Activated T-cell treated with anti-CD3 and anti-CD28 coated beads for 24 hours (primary cell): Measurements from ENCODE around the gene ARAP1.

ENCODE experiments used
- DNase-seq: peaks from one replicate; pipeline ENCODE4 v3.0.0-alpha.2; 2020; ENCODE audit warnings: low read depth

The ARAP1 gene

DNA sequence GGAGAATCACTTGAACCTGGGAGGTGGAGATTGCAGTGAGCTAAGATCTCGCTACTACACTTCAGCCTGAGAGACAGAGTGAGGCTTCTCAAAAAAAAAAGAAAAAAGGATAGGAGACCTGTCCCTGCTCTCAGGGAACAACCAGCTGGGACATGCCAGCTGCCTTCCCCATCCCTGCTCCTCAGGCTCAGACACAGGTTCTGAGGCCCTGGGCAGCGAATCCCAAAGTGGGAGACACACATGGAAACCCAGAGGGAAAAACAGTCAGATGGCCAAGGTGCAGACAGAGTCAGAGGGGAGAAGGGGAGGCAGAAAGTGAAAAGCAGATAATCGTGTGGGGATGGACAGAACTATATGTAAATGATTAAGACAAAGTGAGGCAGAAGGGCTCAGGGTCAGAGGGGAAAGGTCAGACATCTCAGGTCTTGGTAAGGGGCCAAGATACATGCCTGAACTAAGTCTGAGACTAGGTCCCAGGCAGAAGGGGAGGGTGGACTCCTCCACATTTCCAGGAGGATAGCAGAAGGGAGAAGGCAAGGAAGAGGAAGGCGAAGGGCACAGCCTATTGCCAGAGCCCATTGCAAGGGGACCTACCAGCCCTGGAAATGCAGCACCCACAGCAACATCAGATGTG, 27.4 kb upstream of the ARAP1 start:
- no peak for DNase-seq

DNA sequence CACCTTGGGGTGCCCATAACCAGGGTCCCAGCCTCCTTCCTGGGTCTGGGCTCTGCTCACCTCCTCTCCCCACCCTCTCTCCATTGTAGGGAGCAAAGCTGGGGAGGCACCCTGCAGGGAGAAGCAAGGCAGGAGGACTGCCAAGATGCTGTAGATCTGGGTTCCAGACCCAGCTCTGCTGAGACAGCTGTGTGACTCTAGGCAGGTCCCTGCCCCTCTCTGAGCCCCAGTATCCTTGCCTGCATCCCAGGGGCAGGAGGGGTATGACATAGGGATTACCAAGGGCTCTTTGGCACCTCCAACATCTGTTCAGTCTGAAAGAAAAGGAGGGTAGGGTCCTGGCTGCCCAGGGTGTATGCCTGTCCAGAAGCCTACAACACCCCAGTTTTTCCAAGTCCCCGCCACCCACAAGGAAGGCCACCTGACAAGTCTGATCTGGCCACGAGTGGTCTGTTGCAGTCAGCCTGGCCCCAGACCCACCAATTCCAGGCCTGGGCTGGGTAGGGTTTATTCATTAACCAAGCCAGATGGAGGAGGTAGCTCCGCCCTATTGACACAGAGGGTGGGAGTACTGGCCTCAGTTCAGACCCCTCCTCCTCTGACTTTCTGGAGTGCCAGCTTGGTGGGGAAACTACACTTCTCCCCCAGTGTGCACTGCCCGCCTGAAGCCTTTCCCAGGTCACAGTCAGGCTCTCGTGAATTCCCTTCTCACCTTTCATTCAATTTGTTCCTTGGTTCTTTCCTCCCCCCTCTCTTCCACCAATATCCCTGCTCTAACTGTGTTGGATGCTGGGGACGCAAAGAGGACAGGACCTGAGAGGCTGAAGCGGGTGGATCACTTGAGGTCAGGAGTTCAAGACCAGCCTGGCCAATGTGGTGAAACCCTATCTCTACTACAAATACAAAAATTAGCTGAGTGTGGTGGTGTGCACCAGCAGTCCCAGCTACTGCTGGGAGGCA, 26.6 kb upstream of the ARAP1 start:
- no peak for DNase-seq

DNA sequence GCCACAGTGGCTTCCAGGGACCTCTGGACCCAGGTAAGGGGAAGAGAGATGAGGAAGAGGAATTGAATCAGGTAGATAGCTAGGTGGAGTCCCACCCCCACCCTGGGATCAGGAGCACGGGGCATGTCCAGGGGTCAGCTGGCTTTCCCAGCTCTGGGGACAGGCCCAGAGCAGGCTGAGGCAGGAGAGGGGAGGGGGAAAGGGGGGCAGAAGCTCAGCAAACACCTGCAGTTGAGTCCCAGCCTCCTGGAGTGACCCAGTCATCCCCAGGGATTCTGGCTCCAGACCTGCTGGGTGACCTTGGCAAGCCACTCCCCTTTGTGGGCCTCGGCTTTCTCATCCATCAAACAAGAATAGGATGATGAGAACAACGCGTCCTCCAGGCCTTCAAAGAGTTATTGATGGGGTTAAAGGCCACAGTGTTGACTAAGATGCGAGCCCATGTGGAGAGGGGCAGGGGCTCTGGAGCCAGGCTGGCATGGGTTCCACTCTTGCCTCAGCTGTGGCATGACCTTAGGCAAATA, 25.6 kb upstream of the ARAP1 start:
- no peak for DNase-seq

DNA sequence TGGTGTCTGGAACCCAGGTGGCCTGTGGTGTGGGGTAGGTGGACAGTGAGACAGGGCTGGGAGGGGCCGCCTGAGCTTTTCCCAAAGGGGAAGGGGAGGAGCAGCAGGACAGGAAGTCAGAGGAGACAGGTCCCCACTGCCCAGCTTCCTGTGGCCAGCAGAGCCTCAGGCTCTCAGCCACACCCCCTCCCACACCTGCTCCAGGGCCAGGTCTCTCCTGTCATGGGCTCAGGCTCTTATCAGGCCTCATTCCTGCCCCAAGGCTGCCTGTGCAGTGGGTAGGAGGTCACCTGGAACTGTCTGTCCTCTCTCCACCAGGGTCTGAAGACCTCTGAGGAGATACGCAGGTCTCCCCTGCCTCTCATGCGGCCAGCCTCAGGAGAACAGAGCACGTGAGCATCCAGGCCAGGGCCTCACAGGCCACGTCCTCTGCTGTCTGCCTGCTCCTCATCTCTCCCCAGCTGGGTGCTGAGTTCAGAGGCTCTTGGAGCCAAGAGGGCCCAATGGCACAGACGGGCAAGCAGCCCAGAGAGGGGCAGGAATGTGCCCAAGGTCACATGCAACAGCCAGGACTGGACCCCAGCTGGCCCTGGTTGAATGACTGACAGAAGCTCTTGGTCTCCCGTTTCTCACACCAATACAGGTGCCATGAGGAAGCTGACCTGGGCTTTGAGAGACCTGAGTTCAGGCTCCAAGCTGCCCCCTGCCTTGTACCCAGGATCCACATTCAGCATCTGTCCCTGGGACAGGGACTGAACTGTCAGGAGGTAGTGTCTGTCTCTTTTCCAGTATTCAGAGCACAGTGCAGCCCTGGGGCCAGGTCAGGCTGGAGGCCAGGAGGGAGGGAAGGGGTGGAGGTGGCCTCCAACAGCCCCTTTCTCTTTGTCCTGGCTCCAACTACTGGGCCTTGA, 24.9 kb upstream of the ARAP1 start:
- no peak for DNase-seq

DNA sequence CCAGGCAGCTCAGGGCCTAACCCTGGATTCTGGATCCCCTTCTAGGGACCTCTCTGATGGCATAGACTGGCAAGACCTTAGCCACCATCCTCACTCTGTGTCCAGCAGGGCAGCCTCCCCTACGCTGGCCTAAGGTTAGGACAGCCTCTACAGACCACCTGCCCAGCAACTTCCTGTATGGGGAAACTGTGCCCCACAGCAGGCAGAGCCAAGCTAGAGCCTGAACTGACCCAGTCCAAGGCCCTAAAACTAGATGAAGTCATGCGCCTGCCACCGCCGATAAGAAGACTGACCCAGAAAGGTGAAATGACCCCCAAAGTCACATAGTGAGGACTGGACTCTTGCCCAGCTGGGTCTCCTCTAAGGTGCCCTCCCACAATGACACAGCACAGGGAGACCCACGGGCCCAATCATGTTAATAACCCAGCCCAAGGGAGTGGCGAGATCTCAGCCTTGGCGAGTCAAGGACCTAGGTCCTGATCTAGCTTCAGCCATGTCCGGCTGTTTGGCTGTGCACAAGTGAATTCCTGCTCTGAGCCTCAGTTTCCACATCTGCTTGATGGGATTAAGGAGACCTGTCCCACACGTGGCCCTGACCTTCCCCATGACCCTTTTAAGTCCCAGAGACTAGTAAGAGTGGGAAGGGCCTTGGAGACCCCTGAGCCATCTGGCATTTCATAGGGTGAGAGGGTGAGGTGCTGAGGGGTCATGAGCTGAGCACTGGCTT, 24.1 kb upstream of the ARAP1 start:
- DNase-seq, result no peak

DNA sequence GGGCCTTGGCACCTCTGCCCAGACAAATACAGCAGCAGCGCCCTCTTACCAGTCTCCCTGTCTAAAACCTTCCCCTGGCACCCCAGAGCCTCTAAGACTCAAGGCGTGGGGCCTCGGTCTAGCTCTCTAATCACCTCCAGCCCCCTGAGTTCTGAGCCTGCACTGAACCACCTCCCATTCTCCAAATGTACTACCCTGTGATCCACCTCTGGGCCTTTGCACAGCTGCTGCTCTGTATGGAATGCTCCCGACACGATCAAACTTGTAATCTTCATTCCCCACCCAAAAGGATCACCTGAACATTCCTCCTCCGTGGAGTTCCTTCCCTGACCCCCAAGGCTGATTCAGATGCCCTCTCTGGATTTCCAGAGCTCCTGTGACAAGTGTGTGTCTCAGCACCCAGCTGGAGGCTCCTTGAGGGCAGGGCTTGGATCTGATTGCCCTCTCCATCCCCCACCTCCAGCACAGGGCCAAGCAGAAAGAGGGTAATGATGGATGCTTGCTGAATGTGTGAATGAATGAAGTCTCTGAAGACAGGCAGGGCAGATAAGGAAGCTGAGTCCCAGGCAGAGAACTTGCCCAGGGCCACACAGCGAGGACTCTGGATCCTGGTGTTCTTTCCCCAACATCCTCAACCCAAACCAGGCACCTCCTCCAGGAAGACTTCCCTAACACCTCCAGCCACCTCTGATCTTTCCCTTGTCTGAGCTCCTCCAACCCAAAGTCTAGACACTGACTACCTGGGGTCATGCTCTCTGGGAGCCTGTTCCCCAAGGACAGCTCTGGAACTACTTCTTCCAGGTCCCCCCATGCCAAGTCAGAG, 23.3 kb upstream of the ARAP1 start:
- DNase-seq, result no peak

DNA sequence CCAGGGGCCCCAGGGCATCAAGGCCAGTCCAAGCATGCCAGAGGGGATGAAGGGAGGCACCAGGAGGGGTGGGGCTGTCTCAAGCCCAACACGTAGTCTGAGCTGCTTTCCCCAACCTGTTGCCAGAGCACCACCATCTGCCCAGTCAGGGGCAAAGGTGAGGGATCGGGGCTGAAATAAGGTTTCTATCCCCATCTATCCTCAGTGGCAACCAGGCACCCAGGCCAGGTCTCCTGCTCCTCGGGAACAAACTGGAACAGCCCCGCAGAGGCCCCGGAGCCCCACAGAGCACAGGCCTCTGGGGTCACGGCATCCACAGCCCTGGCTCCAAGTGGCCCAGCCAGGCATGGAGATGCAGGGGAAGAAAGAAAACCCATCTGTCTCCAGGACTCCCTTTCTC, 22.3 kb upstream of the ARAP1 start:
- DNase-seq, result no peak

DNA sequence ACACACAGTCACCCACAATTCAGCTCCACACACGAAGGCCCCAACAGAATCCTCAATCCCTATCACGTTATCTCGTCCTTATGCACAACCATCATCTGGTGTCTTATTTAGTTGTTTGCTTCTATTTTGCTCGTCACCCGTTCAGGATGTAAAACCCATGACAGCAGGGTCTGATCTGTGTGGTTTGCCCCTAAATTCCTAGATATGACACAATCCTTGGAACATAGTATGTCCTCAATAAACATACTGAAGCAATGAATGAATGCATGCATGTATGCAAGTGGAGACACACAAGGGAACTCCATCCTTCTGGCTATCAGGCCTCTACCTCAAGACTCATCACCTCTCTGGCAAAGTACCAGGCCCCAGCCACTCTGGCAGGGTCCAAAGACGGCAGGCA, 21.5 kb upstream of the ARAP1 start:
- no peak for DNase-seq

DNA sequence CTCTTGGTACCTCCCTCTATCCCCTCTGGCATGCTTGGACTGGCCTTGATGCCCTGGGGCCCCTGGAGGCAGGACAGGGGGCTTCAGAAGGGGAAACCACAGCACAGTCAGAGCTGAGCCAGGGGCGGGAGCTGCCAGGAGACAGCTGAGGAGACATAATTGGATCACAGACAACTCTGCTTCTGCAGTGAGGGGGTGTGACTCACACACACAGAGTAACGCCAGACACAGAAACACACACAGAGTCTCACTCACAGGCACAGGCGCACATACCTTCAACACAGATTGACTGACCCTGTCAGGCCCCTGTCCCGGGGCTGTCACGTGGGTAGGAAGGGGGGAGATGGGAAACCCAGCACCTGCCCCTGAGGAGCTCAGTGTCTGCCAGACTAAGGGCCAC, 21.1 kb upstream of the ARAP1 start:
- no peak for DNase-seq

DNA sequence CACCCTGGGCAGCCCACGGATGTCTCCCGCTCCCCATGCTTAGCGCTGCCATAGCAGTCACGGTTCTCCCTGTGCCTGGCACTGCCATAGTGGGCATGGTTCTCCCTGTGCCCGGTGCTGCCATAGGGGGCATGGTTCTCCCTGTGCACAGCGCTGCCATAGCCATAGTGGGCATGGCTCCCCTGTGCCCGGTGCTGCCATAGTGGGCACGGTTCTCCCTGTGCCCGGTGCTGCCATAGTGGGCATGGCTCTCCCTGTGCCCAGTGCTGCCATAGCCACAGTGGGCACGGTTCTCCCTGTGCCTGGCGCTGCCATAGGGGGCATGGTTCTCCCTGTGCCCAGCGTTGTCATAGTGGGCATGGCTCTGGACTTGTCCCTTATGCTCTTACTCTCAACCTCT, 19.9 kb upstream of the ARAP1 start:
- no peak for DNase-seq

DNA sequence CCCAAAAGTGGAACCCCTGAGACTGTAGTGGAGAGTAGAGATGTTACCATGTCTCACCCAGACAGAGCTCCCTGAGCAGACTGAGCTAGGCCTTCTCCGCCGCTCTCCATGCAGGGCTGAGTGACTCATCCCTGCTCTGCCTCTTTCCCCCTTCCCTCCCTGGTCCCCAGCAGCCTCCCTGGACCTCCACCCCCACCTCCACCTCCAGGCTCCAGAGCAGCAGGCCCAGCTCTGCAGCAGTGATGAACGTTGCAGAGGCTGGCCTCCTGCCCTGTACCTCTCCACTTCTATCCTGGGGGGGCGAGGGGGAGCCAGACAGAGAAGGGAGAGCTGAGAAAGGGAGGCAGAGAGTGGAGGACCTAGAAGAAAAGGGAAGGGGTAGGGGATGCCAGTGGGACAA, 19.3 kb upstream of the ARAP1 start:
- DNase-seq, result no peak

DNA sequence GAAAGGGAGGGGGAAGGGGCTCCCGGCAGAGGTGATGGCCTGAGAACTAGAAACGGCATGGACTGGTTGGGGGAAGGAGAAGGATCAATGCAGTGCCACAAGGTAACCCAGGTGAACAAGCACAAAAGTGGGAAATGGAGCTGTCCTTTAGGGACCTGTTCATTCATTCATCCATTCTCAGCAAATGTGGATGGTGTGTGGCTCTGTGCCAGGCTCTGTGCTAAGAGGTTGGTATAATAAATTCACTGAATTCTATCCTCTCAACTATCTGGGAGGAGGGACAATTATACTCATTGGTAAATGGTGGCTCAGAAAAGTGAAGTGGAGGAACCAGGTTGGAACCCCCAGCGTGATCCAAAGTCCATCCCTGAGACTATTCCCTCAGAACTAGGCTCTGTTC, 18.6 kb upstream of the ARAP1 start:
- no peak for DNase-seq

DNA sequence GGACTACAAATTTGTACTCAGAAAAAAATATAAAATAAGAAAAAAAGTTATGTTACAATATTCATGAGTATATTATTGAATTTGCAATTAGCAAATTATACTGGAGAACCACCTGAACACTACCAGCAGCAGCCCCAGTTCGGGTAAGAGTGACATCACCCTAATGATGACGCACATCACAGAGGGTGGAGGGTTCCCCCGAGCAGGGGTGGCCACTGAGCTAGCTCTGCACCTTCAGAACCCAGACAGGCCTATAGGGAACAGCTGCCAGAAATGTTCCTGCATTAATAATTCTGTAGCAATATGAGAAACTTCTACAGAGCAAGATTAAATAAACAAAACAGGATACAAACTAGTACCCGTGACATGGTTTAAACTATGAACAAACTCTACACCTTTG, 17.5 kb upstream of the ARAP1 start:
- DNase-seq, result no peak

DNA sequence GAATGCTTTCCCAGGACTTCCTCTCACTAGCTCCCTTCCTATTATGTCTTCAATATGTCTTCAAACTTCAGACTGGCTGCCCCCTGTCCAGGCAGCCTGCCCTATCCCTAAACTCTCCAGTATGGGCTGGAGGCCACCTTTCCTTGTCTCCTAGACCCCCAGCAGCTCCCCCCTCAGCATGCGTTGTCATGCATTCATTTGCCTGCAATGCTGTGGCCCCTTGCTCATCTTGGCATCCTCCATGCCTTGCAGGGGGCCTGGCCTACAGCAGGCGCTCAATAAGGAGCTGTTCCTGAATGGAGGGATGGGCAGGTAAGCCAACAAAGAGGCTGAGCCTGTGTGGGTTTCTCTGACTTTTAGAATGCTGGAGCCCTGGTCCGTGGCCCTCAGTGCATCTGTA, 16.4 kb upstream of the ARAP1 start:
- no peak for DNase-seq

DNA sequence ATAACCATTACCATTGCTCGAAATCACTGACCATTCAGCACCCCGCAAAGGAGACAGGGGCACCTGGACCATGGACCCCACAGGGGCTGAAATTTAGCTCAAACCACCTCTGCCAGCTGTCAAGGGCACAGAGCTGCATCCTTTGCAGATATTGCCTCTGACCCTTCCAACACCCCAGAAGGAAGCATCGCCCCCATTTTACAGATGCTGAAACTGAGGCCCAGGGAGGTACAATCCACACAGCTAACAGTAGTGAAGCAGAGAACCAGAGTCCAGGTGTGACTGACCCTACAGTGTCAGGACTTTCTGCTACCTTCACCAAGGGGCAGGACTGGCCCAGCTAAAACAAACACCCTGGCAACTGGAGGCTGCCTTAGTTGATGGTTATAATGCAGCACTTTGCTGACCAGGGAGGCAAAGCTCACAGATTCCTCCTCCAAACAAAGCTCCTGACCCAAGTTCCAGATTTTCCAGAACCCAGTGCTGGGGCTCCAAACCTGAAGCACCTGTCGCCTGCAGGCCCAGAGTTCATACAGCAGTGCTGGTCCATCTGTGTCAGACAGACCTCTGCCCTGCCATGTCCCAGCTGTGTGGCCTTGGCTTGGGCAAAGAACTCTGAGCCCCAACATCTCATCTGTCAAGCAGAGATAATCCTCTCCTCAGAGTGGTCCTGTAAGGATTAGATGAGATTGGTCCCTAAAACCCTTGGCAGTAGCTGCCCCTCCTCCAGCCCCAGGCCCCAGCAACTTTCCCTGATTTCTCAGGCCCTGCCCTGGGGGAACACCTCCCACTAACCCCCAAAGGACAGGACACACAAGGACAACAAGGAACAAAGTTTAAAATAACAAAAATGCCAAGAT, 15.2 kb upstream of the ARAP1 start:
- DNase-seq, result no peak

DNA sequence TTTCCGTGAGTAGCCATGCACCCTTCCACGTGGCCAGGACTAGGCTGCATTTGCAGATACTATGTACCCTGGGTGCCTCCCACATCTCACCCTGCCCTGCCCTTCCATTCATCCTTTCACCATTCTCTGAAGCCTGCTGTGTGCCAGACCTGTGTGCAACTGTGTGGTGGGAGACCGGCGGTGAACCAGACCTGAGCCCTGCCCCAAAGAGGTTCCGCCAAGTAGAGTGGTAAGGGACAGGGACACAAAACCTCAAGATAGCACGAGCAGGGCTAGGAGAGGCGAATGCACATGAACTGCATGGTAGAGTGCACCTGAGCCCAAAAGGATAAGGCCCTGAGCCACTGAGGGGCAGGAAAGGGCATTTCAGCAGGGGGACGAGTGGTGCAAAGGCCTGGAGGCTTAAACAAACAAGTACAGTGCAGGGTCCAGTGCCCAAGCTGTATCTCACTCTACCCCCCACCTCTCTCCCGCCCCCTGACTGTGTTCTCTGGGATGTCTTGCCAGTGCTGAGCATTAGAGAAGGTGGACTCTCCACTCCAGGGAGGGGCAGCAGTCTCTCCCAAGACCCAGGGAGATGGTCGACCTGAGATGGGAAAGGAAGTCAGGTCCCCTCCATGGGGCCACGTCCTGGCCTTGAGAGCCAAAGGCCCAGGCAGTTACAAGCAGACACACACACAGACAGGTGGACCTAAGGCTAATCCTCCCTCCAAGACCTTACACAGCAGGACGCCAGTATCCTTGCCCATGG, 14.1 kb upstream of the ARAP1 start:
- no peak for DNase-seq

DNA sequence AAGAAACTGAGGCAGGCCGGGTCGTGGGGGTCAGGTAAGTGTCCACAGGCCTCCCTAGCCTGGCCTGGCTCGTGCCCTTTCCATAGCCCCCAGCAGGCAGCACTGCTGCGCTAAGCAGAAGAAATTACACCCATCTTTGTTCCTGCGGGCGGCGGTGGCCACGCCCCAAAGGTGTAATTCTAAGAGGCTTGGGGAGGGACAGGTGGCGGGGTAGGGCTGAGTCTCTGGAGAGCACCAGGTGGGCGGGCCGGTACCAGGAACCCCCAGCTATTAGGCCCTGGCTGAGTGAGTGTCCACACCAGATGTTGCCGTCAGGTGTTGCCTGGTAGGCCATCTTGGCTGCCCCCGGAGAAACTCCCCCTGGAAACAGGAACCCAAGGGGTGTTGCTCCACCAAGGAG, 12.3 kb upstream of the ARAP1 start:
- no peak for DNase-seq

DNA sequence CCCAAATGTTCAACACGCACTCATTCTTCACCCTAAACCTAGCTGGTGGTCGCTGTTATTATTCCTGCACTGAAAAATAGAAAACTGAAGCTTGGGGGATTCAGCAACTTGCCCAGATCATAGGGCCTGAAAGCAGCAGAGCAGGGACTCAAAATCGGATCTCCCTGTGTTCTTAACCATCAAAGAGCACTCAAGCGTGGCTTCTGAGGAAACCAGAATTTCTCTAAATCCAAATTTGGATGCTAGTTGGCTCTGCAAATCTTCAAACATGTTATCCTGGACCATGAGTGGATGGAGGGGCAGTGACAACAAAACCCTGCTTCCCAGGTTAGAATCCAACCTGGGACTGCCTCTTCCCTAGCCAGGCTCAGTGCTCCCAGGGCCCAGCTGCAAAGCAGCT, 11.6 kb upstream of the ARAP1 start:
- DNase-seq, result no peak
